AG09309 (cell line): Measurements from ENCODE around the gene WDR62.
"Not testable (repeated sequence)": the region's sequence is repeated elsewhere in the genome, so short reads cannot be mapped to it uniquely, and the experiment has no call there.

Experiments
- DNase-seq: peaks from one replicate; pipeline ENCODE4 v3.0.0-alpha.2; 2010; ENCODE audit warnings: low read depth
- H3K4me3 ChIP-seq: 2 replicates; pipeline ENCODE4 v1.5.1; 2011; ENCODE audit warnings: mild to moderate bottlenecking, low read depth, low read length, moderate library complexity; ENCODE audit not compliant: control insufficient read depth
- CTCF ChIP-seq: IDR thresholded peaks from 2 replicates; pipeline ENCODE4 v1.5.1; 2011; ENCODE audit warnings: mild to moderate bottlenecking, low read depth, low read length, inconsistent platforms; ENCODE audit not compliant: insufficient read depth, control insufficient read depth; ENCODE audit errors: missing control alignments

Gene WDR62

GRCh38 chr19:36064826-36065225 lies 10.1 kb downstream of the WDR62 start:
- DNase-seq, result no peak
- TF ChIP-seq CTCF, result no peak
- no peak overlapping the region for H3K4me3 ChIP-seq

- no peak for TF ChIP-seq CTCF
- DNase-seq, result no peak
- H3K4me3 ChIP-seq, result no peak overlapping the region
Measured at GRCh38 chr19:36067681-36068080, 13.0 kb downstream of the WDR62 start.

- not testable (repeated sequence) for H3K4me3 ChIP-seq, DNase-seq
Measured at GRCh38 chr19:36068810-36069499, 14.3 kb downstream of the WDR62 start.

- no peak for DNase-seq
- H3K4me3 ChIP-seq, result no peak overlapping the region
- TF ChIP-seq CTCF, result no peak
Measured at GRCh38 chr19:36072081-36072480, 17.4 kb downstream of the WDR62 start.

GRCh38 chr19:36073121-36073876 lies 18.6 kb downstream of the WDR62 start:
- TF ChIP-seq CTCF, result no peak
- DNase-seq, result no peak
- H3K4me3 ChIP-seq, result no peak overlapping the region

- TF ChIP-seq CTCF, result no peak
- H3K4me3 ChIP-seq, result no peak overlapping the region
- DNase-seq, result no peak
Measured at GRCh38 chr19:36079389-36079945, 24.8 kb downstream of the WDR62 start.

- no peak for TF ChIP-seq CTCF
- H3K4me3 ChIP-seq, result no peak overlapping the region
- DNase-seq, result no peak
Measured at GRCh38 chr19:36081385-36081784, 26.7 kb downstream of the WDR62 start.
